SK-N-MC (cell line): ENCODE measurements around the gene KIAA1755.

Experiments
- DNase-seq: peaks from one replicate; pipeline ENCODE4 v3.0.0-alpha.2; 2011; ENCODE audit warnings: low read depth, low spot score
- H3K27ac ChIP-seq: fragments of 200-600 bp; sonication (generic); 2 replicates; pipeline ENCODE4 v1.5.1; 2016; ENCODE audit warnings: mixed run types
- H3K36me3 ChIP-seq: fragments of 200-600 bp; sonication (generic); 2 replicates; pipeline ENCODE4 v1.6.1; 2017; ENCODE audit warnings: antibody characterized with exemption, low read length, mixed read lengths; ENCODE audit not compliant: insufficient read depth
- H3K4me3 ChIP-seq: fragments of 200-600 bp; sonication (generic); 2 replicates; pipeline ENCODE4 v1.5.1; 2016
- H3K9ac ChIP-seq: fragments of 200-600 bp; sonication (generic); 2 replicates; pipeline ENCODE4 v1.8.0; 2017; ENCODE audit warnings: mixed run types, mixed read lengths; ENCODE audit not compliant: insufficient read length
- H3K9me3 ChIP-seq: fragments of 200-600 bp; sonication (generic); 2 replicates; pipeline ENCODE4 v1.6.1; 2017; ENCODE audit warnings: low read depth, mild to moderate bottlenecking, antibody characterized with exemption, low read length, moderate library complexity, mixed read lengths
- EZH2 ChIP-seq: fragments of 200-600 bp; sonication (generic); IDR thresholded peaks from one replicate; pipeline ENCODE4 v1.6.1; 2017; ENCODE audit warnings: antibody characterized with exemption
- FOXP2 ChIP-seq: optimal IDR thresholded peaks from 2 replicates; pipeline ENCODE3; 2011; ENCODE audit warnings: mild to moderate bottlenecking, moderate library complexity; ENCODE audit not compliant: insufficient read depth; ENCODE audit errors: extremely low read length, control extremely low read depth
- POLR2AphosphoS5 ChIP-seq: IDR thresholded peaks from 2 replicates; pipeline ENCODE4 v1.6.1; 2012; ENCODE audit warnings: mild to moderate bottlenecking, low read depth, low read length, borderline replicate concordance

Gene KIAA1755

GRCh38 chr20:38202153-38202981, 58.2 kb downstream of the KIAA1755 start:
- Histone ChIP-seq H3K9ac (no peak overlapping the region), H3K9me3 (no peaks in the 10 kb centered on the region), H3K36me3 (no peaks in the 10 kb centered on the region), H3K27ac (no peak overlapping the region), H3K4me3 (no peak overlapping the region)
- DNase-seq: no peak
- TF ChIP-seq EZH2: no peak
- TF ChIP-seq FOXP2: no peak
- no peak for TF ChIP-seq POLR2AphosphoS5

- Histone ChIP-seq H3K36me3 (no peaks in the 10 kb centered on the region), H3K4me3 (no peak overlapping the region), H3K27ac (no peak overlapping the region), H3K9ac (no peak overlapping the region), H3K9me3 (no peaks in the 10 kb centered on the region)
- TF ChIP-seq EZH2 (no peak), FOXP2 (no peak), POLR2AphosphoS5 (no peak)
- no peak for DNase-seq
These were observed 59.2 kb downstream of the KIAA1755 start for GRCh38 chr20:38201356-38201755.

GRCh38 chr20:38200646-38201045, 59.9 kb downstream of the KIAA1755 start:
- no peak for DNase-seq
- no peak overlapping the region for H3K4me3 ChIP-seq
- no peaks in the 10 kb centered on the region for H3K9me3 ChIP-seq
- no peak overlapping the region for H3K27ac ChIP-seq
- TF ChIP-seq POLR2AphosphoS5: no peak
- TF ChIP-seq EZH2: no peak
- TF ChIP-seq FOXP2: no peak
- H3K9ac ChIP-seq: no peak overlapping the region
- H3K36me3 ChIP-seq: no peaks in the 10 kb centered on the region

- Histone ChIP-seq H3K4me3 (no peak overlapping the region), H3K9me3 (no peaks in the 10 kb centered on the region), H3K36me3 (no peaks in the 10 kb centered on the region), H3K27ac (no peak overlapping the region), H3K9ac (no peak overlapping the region)
- no peak for DNase-seq
- TF ChIP-seq FOXP2 (no peak), POLR2AphosphoS5 (no peak), EZH2 (no peak)
These were observed 60.8 kb downstream of the KIAA1755 start for GRCh38 chr20:38199501-38200390.

- Histone ChIP-seq H3K9ac (no peak overlapping the region), H3K9me3 (no peaks in the 10 kb centered on the region), H3K27ac (no peak overlapping the region), H3K36me3 (no peaks in the 10 kb centered on the region), H3K4me3 (no peak overlapping the region)
- DNase-seq: no peak
- no peak for TF ChIP-seq EZH2
- no peak for TF ChIP-seq POLR2AphosphoS5
- no peak for TF ChIP-seq FOXP2
These were observed 62.2 kb downstream of the KIAA1755 start for GRCh38 chr20:38198238-38198861.

- Histone ChIP-seq H3K27ac (no peak overlapping the region), H3K4me3 (no peak overlapping the region), H3K9me3 (no peaks in the 10 kb centered on the region), H3K9ac (no peak overlapping the region), H3K36me3 (no peaks in the 10 kb centered on the region)
- TF ChIP-seq EZH2 (no peak), FOXP2 (no peak), POLR2AphosphoS5 (no peak)
- DNase-seq: no peak
These were observed 62.9 kb downstream of the KIAA1755 start for GRCh38 chr20:38197619-38198018.

- H3K27ac ChIP-seq: no peak overlapping the region
- no peaks in the 10 kb centered on the region for H3K9me3 ChIP-seq
- no peak for TF ChIP-seq POLR2AphosphoS5
- TF ChIP-seq EZH2: no peak
- TF ChIP-seq FOXP2: no peak
- no peak overlapping the region for H3K9ac ChIP-seq
- no peaks in the 10 kb centered on the region for H3K36me3 ChIP-seq
- no peak for DNase-seq
- no peak overlapping the region for H3K4me3 ChIP-seq
These were observed 63.3 kb downstream of the KIAA1755 start for GRCh38 chr20:38197217-38197616.

- Histone ChIP-seq H3K36me3 (no peaks in the 10 kb centered on the region), H3K9me3 (no peaks in the 10 kb centered on the region), H3K9ac (no peak overlapping the region), H3K27ac (no peak overlapping the region), H3K4me3 (no peak overlapping the region)
- no peak for TF ChIP-seq POLR2AphosphoS5
- DNase-seq: no peak
These were observed 63.9 kb downstream of the KIAA1755 start for GRCh38 chr20:38196592-38196991.
